Stimulated activated CD4-positive, alpha-beta T cell treated with anti-CD3 and anti-CD28 coated beads, TNF-alpha, amount 100 ng/mL, for 24 hours (primary cell): Measurements from ENCODE around the gene ADAMTS17.
"Not testable (repeated sequence)": the region's sequence is repeated elsewhere in the genome, so short reads cannot be mapped to it uniquely, and the experiment has no call there.

Experiments used
- DNase-seq, 3 experiments: peaks; one replicate each; pipeline ENCODE4 v3.0.0-alpha.2; 2020; ENCODE audit warnings: low read depth in 3 of 3

The ADAMTS17 gene

GRCh38 chr15:100340721-100341238, 995 bp downstream of the ADAMTS17 start:
- DNase-seq, result peak in 1 of 3 experiments; percentile 18

DNA sequence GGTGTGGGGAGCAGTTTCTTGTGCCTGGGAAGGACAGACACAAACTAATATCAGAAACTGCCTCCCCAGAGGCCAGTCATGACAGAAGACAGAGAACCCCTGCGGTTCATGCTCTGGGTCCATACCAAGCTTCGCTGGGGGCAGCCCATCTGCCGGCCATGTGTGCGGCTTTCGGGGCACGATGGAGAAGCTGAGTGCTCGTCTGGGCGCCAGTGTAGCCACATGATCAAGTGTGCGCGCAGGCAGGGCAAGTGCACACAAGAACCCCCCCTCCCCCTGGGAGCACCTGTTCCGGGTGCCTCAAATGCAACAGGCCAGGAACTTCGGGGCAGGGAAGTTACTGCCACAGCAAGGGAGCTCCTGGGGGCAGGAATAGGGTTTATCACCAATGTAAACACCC, 1.8 kb downstream of the ADAMTS17 start:
- DNase-seq, result no peak

- DNase-seq, result not testable (repeated sequence)
Observed at GRCh38 chr15:100339451-100339850, 2.3 kb downstream of the ADAMTS17 start.

DNA sequence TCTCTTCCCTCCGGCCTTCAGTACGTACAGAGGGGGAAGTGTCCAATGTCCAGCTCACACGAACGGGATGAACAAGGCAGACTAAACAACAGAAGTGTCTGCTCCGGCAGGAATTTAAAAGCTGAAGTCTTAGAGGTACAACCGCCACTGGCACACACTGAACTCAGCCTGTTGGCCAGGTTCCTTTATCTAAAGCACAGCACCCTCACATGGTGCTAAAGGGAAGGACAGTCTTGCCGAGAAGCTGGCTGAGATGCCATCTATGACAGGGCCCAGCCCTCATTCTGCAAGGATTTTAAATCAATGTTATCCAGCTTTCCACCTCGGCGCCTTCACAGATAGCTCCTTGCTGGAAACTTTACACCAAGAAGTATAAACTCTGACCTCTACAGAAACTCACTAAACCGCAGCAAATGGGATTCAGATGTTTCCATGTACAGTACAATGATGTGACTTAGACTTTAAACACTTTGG, 2.8 kb downstream of the ADAMTS17 start:
- peak in 2 of 3 experiments; percentile 20 to 39 for DNase-seq

DNA sequence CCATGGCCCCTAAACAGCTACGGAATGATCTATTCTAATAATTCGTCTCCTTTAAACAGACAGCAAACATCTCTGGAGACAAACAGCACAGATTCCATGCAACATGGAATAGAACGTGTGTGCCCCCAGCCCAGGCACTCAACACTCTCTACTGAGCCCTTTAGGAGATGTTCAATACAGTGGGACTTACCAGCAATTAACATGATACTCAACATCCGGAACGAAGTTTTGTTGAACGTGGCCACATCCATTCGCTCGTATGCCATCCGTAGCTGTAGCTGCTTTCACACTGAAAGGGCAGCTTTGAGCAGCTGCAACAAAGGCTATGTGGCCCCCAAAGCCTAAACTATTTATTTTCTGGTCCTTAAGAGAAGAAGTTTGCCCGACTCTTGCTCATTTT, 3.5 kb downstream of the ADAMTS17 start:
- DNase-seq, result no peak

DNA sequence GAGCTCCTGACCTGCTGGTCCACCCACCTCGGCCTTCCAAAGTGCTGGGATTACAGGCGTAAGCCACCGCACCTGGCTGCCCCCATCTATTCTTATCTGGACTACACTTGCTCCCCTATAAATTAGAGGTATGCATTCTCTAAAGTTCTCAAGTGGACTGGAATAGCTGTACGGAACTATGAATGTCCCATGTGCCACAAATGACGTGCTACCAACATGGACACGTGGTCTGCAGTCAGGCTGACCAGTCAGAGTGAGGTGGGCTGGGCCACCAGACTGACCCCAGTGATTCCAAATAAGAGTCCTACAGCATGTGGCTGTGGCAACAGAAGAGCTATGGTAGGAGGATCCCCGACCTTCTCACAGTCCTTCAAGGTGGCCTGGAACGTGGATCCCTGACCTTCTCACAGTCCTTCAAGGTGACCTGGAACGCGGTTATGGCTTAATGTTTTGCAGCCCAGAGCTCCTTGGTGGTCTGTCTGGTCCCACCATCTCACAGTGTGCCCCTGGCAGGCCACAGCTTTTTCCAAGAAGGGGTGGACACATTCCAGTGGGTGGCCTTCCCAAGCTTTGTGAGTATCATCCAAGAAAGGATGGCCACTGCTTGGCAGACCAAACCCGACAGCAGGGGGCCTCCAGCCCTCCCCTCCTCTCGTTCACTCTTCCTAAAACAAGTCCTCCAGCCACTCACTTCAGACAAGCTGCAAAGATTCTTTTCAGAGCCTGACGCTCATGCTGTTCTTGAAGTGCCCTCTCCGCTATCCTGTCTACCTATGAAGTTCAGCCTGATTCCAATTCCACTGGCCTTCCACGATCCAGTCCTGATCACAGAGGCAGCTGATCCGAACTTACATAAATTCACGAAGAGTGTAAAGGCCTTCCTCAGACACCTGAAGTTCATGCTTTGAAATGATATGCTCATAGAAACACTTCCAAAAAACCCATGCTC, 4.4 kb downstream of the ADAMTS17 start:
- DNase-seq, result no peak

DNA sequence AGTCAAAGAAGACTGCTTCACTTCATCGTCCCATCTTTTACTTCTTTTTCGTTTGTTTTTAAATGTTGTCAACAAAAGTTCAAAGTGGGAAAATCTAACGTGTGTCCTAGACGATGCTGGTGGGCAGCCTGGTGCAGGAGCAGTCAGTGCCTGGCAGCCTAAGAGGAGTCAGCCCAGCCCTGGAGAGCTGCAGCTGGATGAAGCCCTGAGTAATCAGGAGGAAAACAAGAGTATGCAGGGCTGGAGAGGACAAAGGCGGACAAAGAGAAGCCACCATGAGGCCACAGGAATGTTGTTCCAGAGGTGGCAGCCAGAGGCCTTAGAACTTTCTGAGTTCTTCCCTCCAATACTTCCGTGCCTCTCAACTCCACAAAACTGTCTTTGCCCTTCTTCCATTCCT, 5.7 kb downstream of the ADAMTS17 start:
- no peak for DNase-seq

GRCh38 chr15:100335335-100335999, 6.3 kb downstream of the ADAMTS17 start:
- DNase-seq, result no peak

DNA sequence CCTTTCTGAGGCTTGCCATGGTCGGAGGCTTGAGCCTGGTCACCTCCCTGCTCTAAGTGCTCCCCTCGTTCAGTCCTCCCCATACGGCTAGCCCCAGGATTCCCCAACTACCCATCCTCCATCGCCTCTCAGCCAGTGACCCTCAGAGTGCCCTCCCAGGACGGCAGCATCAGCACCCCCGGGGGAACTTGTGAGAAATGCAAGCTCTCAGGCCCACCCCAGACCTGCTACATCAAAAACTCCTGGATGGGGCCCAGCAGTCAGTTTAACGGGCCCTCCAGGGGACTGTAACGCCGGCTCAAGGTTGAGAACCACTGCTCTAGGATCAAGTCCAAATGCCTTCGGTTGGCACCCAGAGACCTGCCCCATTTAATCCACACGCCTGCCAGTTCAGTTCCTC, 6.9 kb downstream of the ADAMTS17 start:
- no peak for DNase-seq

GRCh38 chr15:100334456-100334855, 7.3 kb downstream of the ADAMTS17 start:
- DNase-seq, result no peak

DNA sequence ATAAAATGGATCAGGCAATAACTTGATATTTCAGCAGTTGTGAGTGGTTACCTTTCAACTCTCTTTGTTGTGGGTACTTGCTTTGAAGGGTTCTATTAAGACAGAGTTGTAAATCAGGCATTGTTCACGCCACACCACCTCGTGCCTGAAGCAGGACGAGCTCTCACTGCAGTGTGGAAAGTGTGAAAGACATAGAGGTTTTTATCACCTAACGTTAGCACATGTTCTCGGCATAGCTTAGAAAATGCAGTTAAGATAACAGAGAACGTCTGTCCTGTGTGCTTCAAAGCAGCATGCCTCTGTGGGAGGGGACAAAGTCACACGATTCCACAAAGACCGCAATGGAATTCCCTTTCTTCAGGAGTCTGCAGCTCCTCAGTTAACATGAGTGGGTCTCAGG, 7.8 kb downstream of the ADAMTS17 start:
- no peak for DNase-seq

GRCh38 chr15:100333236-100333635, 8.5 kb downstream of the ADAMTS17 start:
- no peak for DNase-seq

DNA sequence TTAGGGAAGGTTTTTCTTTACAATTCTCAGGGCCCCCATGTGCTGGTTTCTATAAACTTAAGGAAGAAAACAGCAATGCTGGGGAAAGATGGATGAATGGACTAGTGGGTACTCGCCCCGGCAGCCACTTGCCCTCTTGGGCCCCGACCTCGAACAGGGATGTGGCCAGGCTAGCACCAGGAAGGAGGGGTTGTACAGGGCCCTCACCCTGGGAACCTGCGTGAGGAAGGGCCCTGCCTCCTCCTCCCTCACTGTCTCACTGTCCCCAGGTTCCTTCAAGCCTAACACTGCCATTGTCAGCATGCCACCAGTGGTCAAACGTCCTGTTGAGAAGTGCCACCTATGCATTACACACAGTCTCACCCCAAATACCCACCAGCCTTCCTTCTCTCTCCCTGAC, 9.1 kb downstream of the ADAMTS17 start:
- DNase-seq, result no peak

GRCh38 chr15:100332231-100332630, 9.5 kb downstream of the ADAMTS17 start:
- DNase-seq, result no peak

DNA sequence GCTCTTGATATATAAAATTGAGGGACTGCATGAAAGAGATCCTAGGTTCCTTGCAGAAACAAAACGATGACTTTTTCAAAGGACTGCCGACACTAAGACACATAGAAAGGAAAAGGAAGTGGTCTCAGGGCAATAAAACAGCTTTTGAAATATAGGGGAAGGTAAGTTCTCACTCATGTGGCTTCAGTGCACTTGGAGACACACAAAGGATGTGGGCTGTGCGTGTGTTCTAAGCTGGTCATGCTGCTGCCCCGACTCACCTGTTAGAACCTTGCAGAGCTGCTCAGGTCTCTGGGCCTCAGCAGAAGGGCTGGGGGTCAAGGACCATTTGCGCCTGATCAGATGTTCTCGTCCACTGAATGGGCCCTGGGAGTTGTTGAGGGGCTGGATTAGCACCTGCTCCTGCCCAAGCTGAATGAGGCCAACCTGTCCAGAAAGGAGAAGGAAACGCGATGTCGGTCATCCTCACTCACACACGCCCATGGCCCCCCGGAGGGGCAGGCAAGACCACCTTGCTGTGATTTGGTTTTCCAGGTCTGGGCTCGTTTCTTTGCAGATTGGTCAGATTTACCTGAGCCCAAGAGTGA, 11.1 kb downstream of the ADAMTS17 start:
- DNase-seq, result no peak

DNA sequence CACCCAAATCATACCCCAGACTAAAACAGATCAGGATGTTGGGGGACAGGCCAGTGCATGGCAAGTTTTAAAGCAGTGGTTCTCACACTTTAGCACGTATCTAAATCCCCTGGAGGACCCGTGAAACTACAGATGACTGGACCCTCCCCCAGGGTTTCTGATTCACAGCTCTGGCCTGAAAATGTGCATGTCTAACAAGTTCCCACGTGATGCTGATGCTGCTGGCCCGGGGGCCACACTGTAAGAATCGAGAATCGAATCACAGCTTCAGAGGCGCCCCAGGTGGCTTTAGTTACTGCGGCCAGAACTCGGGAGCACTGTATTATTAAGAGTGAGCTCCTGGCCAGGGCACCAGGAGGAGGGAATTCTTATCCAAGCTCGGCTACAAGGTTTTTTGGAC, 11.6 kb downstream of the ADAMTS17 start:
- DNase-seq, result peak in 1 of 3 experiments; percentile 16

DNA sequence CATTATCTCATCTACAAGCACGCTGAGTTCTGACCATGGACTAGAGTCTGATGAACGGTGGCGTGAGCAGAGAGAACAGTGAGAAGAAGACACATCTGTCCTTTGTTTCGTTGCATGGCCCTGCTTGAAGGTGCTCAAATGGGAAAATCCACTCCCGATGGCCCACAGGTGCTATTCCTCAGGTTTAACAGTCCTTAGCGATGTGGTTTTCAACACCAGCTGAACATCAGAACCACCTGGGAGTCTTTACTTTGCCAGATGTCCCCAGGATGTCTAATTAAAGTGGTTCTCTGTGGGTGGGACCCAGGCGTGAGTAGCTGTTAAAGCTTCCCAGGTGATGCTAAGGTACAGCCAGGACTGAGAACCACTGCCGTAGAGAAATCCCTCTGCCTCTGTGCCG, 13.0 kb downstream of the ADAMTS17 start:
- no peak for DNase-seq

- DNase-seq, result no peak
Observed at GRCh38 chr15:100318880-100319279, 22.9 kb downstream of the ADAMTS17 start.

DNA sequence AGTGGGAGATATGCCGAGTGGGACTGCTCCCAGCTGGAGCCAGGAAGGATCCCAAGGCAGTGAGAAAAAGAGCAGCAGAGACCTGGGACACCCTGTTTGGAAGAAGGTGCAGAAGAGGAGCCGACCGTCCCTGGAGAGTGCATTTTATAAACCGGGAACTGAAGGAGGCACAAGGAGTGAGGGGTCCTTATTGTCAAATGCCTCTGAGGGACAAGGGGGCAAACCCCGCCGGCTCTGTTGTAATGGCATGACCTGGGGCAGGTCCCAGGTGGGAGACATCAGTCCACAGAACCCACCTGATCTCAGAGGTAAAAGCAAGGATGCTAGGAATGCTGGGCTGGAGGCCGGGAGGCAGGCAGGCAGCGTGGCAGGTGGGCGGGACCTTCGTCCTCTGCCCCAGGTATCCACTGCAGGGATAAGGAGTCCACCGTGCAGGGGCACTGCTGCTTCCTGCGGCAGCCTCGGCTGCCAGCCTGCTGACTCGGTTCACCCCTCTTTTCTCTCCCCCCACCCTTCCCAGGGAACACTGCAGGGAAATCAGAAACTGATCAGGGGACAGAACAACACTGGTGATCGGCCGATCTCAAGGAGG, 26.9 kb downstream of the ADAMTS17 start:
- DNase-seq, result no peak

DNA sequence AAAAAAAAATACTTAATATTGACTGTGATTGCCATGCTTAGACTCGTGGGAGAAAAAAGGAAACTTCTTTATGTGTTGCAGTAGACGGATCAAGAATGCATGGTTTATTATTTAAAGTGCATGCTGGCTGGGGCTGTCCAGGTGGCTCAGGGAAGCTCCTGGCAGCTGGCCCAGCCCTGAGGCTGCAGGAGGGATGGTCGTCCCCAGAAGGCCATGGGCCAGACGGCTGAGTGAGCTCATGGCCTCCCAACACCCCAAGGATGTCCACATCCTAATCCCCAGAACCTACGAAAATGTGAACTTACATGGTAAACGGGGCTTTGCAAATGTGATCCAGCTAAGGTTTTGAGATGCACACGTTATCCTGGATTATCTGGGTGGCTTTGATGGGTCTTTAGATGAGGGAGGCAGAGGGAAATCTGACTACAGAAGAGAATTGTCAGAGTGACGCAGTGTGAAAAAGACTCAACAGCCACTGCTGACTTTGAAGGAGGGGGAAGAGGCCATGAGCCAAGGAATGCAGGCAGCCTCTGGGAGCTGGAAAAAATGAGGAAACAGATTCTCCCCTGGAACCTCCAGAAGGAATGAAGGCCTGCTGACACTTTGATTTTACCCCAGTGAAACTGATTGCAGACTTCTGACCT, 29.8 kb downstream of the ADAMTS17 start:
- DNase-seq, result no peak

- DNase-seq, result no peak
Observed at GRCh38 chr15:100311154-100311625, 30.6 kb downstream of the ADAMTS17 start.
